Fibroblast of the conjunctiva (primary cell): ENCODE measurements around the gene CD33.
"Not testable (repeated sequence)": the region's sequence is repeated elsewhere in the genome, so short reads cannot be mapped to it uniquely, and the experiment has no call there.

Source experiments
- DNase-seq: peaks from one replicate; pipeline ENCODE4 v3.0.0-alpha.2; 2010; ENCODE audit warnings: low read depth

Gene CD33

GRCh38 chr19:51210191-51210784, 14.6 kb upstream of the CD33 start:
- no peak for DNase-seq

- not testable (repeated sequence) for DNase-seq
These were observed 14.0 kb upstream of the CD33 start for GRCh38 chr19:51210874-51211361.

GRCh38 chr19:51211833-51212232, 13.0 kb upstream of the CD33 start:
- no peak for DNase-seq

DNA sequence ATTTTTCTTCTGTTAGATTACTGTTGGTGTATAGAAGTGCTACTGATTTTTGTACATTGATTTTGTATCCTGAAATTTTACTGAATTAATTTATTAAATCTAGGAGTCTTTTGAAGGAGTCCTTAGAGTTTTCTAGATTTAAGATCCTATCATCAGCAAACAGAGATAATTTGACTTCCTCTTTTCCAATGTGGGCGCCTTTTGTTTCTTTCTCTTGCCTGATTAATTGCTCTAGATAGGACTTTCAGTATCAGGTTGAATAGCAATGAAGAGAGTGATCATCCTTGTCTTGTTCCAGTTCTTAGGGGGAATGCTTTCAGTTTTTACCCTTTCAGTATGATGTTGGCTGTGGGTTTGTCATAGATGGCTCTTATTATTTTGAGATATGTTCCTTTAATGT, 5.6 kb upstream of the CD33 start:
- DNase-seq, result no peak

DNA sequence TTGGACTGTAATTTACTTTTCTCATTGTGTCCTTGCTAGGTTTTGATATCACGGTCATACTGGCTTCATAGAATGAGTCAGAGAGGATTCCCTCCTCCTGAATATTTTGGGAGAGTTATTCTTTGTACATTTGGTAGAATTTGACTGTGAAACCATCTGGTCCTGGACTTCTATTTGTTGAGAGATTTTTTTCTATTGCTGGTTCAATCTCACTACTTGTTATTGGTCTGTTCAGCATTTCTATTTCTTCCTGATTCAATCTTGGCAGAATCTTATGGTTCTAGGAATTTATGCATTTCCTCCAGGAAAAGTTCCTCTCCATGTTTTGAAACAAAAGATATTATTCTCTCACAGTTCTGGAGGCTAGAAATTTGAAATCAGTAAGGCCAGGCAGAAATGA, 4.9 kb upstream of the CD33 start:
- DNase-seq, result no peak

DNA sequence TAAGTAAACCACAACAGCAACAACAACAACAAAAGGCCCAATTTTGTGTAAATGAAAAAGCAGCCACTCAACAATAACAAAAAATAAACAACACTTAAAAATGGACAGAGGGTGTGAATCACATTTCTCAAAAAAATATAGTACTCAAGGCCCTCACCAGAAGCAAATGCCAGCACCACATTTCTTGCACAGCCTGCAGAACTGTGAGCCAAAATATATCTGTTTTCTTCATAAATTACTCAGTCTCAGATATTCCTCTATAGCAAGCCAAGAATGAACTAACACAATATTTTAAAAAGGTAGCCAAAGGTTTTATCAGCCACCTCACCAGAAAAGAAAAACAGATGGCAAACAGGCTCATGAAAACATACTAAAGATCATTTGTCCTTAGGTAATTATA, 3.9 kb upstream of the CD33 start:
- no peak for DNase-seq

GRCh38 chr19:51224163-51224641, 678 bp upstream of the CD33 start:
- DNase-seq, result no peak

- DNase-seq, result no peak
These were observed 1.2 kb downstream of the CD33 start for GRCh38 chr19:51226067-51226466.

- DNase-seq, result no peak
These were observed 2.4 kb downstream of the CD33 start for GRCh38 chr19:51227326-51227725.

GRCh38 chr19:51227966-51228365, 3.1 kb downstream of the CD33 start:
- no peak for DNase-seq

- DNase-seq, result no peak
These were observed 16.0 kb downstream of the CD33 start for GRCh38 chr19:51240866-51241265.

GRCh38 chr19:51242881-51243630, 18.2 kb downstream of the CD33 start:
- no peak for DNase-seq

- DNase-seq, result no peak
These were observed 21.3 kb downstream of the CD33 start for GRCh38 chr19:51246164-51246552.

- no peak for DNase-seq
These were observed 23.2 kb downstream of the CD33 start for GRCh38 chr19:51247972-51248590.

DNA sequence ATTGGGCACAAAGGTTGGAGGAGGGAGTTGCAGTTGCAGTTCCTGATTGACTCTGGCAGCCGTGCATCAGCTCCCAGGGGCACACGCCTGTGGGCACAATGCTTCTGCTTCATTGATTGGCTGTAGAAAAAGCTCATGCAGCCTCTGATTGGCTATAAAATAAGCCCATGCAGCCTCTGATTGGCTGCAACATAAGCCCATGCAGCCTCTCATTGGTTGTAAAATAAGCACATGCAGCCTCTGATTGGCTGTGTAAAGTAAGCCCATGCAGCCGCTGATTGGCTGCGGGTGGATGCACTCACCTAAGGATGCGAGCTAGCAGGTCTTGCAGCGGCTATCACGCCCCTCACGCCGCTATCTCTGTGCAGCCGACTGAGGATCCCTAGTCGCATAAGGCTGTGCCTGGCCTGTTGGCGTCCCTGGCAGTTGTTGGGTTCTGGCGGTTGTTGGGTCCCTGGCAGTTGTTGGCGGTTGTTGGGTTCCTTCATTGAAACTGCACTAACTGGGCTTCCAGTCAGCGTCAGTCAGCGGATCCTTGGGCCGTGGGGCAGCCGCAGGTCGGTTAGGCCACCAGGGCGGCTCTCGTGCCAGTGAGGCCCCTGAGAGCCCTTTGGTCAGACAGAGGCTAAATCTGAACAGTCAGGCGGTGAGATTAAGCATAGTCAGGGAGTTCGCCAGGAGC, 26.0 kb downstream of the CD33 start, which contains the start of gene SIGLECL1:
SIGLECL1 (plus strand) TSS at position 295 of the 682 bp plus-strand sequence. CDS start 12,993 bp downstream, outside the sequence.
- no peak for DNase-seq

GRCh38 chr19:51251468-51251820, 26.6 kb downstream of the CD33 start:
- no peak for DNase-seq

- no peak for DNase-seq
These were observed 27.6 kb downstream of the CD33 start for GRCh38 chr19:51252306-51253079.

GRCh38 chr19:51253088-51253806, 28.4 kb downstream of the CD33 start:
- DNase-seq, result no peak

DNA sequence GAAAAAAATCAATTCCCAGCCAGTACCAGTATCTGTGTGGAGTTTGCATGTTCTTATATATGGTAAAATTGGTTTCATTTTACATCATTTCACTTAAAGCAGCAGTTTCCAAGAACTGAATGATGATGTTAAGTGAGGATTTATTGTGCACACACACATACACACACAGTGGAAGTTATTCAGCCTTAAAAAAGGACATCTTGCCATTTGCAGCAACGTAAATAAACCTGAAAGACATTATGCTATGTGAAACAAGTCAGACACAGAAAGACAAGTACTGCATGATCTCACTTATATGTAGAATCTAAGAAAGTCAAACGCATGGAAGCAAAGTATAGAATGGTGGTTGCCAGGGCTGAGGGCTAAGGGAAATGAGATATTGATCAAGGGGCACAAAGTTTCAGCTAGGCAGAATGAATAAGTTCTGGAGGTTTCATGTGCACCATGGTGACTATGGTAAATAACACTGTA, 31.3 kb downstream of the CD33 start:
- DNase-seq, result no peak

DNA sequence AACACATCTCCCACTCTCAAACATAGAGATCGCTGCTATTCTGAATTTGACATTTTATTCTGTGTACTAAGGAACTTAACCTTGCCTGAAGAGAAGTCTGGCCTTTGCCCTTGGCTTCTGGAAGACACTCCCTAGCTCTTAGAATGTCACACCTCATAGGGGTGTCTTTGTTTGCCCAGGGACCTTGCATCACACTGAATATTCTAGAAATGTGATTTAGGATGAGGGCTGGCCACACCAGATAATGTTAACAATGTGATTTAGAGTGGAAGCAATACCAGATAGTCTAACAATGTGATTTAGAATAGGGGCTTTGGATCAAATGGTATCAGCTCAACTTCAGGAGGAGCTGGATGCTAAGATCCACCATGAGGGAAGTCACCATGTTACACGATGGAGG, 32.6 kb downstream of the CD33 start:
- DNase-seq, result no peak
